Neuronal stem cell (in vitro differentiated cells): Measurements from ENCODE around the gene ANXA3.

Experiments used
- DNase-seq: peaks from one replicate; pipeline ENCODE4 v3.0.0-alpha.2; 2013; ENCODE audit warnings: low spot score
- H2AFZ ChIP-seq: one replicate; pipeline ENCODE4 v1.6.1; 2013; ENCODE audit warnings: mild to moderate bottlenecking, low read length, inconsistent platforms
- H2AK5ac ChIP-seq: 2 replicates; pipeline ENCODE4 v1.6.1; 2013; ENCODE audit warnings: low read depth, mild to moderate bottlenecking, inconsistent platforms, low read length, moderate library complexity, mixed read lengths
- H2BK120ac ChIP-seq: 2 replicates; pipeline ENCODE4 v1.6.1; 2013; ENCODE audit warnings: low read depth, mild to moderate bottlenecking, inconsistent platforms, low read length, moderate library complexity, mixed read lengths
- H2BK12ac ChIP-seq: one replicate; pipeline ENCODE4 v1.6.1; 2013; ENCODE audit warnings: low read length, inconsistent platforms
- H2BK15ac ChIP-seq: 2 replicates; pipeline ENCODE4 v1.6.1; 2013; ENCODE audit warnings: mild to moderate bottlenecking, low read length, inconsistent platforms, mixed read lengths
- H2BK5ac ChIP-seq: one replicate; pipeline ENCODE4 v1.6.1; 2013; ENCODE audit warnings: inconsistent platforms, mild to moderate bottlenecking, low read length, moderate library complexity
- H3K14ac ChIP-seq: one replicate; pipeline ENCODE4 v1.6.1; 2013; ENCODE audit warnings: low read length, inconsistent platforms
- H3K18ac ChIP-seq: 2 replicates; pipeline ENCODE4 v1.6.1; 2013; ENCODE audit warnings: low read length, inconsistent platforms
- H3K23ac ChIP-seq: 2 replicates; pipeline ENCODE4 v1.6.1; 2013; ENCODE audit warnings: low read depth, mild to moderate bottlenecking, mixed read lengths, low read length, inconsistent platforms; ENCODE audit not compliant: poor library complexity
- H3K27ac ChIP-seq: replicated peaks from 3 replicates; pipeline ENCODE4 v1.5.1; 2013; ENCODE audit warnings: low read length, inconsistent platforms
- H3K27me3 ChIP-seq, 3 experiments: 2 replicates each; pipeline ENCODE4 v1.6.1; 2013; ENCODE audit warnings: low read length in 3 of 3, mild to moderate bottlenecking in 2 of 3, inconsistent platforms in 1 of 3, low read depth in 1 of 3, mixed read lengths in 1 of 3, moderate library complexity in 1 of 3; ENCODE audit not compliant: control insufficient read depth in 3 of 3, insufficient read depth in 3 of 3
- H3K36me3 ChIP-seq, 2 donors: replicated peaks in 1 of 2; 2 replicates each; pipeline ENCODE4 v1.6.1; 2013; ENCODE audit warnings: low read length in 2 of 2; ENCODE audit not compliant: control insufficient read depth in 2 of 2, insufficient read depth in 2 of 2
- H3K4ac ChIP-seq: 2 replicates; pipeline ENCODE4 v1.6.1; 2013; ENCODE audit warnings: inconsistent platforms, mild to moderate bottlenecking, low read length, moderate library complexity
- H3K4me1 ChIP-seq, 2 donors: 1 replicate in 1 of 2; 2 replicates in 1 of 2; pipeline ENCODE4 v1.6.1; 2013; ENCODE audit warnings: low read length in 2 of 2, low read depth in 1 of 2; ENCODE audit not compliant: control insufficient read depth in 2 of 2, insufficient read depth in 1 of 2
- H3K4me2 ChIP-seq: one replicate; pipeline ENCODE4 v1.6.1; 2013; ENCODE audit warnings: mild to moderate bottlenecking, low read length, inconsistent platforms; ENCODE audit not compliant: insufficient read depth, poor library complexity, severe bottlenecking
- H3K4me3 ChIP-seq, 2 donors: 2 replicates each; pipeline ENCODE4 v1.5.1; 2013; ENCODE audit warnings: low read length in 2 of 2, mild to moderate bottlenecking in 2 of 2, inconsistent platforms in 1 of 2, moderate library complexity in 1 of 2
- H3K79me1 ChIP-seq: one replicate; pipeline ENCODE4 v1.6.1; 2013; ENCODE audit warnings: low read depth, mild to moderate bottlenecking, inconsistent platforms, low read length, moderate library complexity
- H3K9ac ChIP-seq: one replicate; pipeline ENCODE4 v1.6.1; 2013; ENCODE audit warnings: mild to moderate bottlenecking, low read depth, low read length, inconsistent platforms; ENCODE audit not compliant: poor library complexity
- H3K9me3 ChIP-seq, 2 donors: replicated peaks in 1 of 2; 2 replicates each; pipeline versions ENCODE3 to v1.6.1; 2013; ENCODE audit warnings: low read length in 2 of 2, mild to moderate bottlenecking in 2 of 2, inconsistent platforms in 1 of 2, low read depth in 1 of 2, mixed read lengths in 1 of 2, moderate library complexity in 1 of 2; ENCODE audit not compliant: control insufficient read depth in 2 of 2, insufficient read depth in 1 of 2
- H4K8ac ChIP-seq: one replicate; pipeline ENCODE4 v1.6.1; 2013; ENCODE audit warnings: low read depth, mild to moderate bottlenecking, inconsistent platforms, low read length, moderate library complexity
- H4K91ac ChIP-seq: one replicate; pipeline ENCODE4 v1.6.1; 2013; ENCODE audit warnings: low read length, low read depth, mild to moderate bottlenecking, inconsistent platforms; ENCODE audit not compliant: poor library complexity
- WGBS, 2 donors: extraction: QIAGEN DNeasy Blood & Tissue Kit; methylation state at CpG; one replicate each; pipeline ENCODE4 v1.1.7; 2013; ENCODE audit warnings: missing lambda C conversion rate in 2 of 2, mixed read lengths in 1 of 2; ENCODE audit not compliant: insufficient read length in 2 of 2, insufficient replicate concordance in 1 of 2; ENCODE audit errors: extremely low coverage in 2 of 2; 5-methylcytosine and 5-hydroxymethylcytosine counted together

The ANXA3 gene

DNA sequence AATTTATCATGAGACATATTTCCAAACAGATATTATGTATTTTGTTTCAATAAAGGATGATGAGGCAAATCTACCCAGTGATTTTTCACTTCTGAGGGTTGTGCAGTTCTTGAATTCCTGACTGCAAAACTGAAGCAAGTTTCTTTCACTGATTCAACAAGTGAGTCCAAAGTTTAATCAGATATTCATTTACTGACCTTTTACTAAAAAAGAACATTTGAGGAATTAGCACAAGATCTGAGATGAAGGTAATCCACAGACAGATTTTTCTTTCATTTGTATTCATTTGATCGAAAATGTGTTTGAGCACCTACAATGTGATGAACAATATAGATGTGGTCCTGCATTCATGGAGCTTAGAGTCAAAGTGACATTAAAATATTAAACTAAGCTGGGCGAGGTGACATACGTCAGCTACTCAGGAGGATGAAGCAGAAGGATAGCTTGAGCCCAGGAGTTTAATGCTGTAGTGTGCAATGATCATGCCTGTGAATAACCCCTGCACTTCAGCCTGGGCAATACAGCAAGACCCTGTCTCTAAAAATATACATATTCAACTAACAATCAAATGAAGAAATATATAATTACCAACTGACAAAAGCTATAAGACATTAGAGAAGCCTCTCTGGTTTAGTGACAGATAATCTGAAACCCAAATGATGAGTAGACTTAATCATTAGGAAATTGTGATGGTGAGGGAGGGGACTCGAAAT, 76.6 kb downstream of the ANXA3 start:
- Histone ChIP-seq H3K36me3 (no peaks in the 10 kb centered on the region), H3K4me3 (no peak overlapping the region), H3K4ac (no peak overlapping the region), H3K79me1 (no peaks in the 10 kb centered on the region), H3K9ac (no peak overlapping the region), H2BK12ac (no peak overlapping the region), H2BK15ac (no peak overlapping the region), H4K8ac (no peak overlapping the region), H3K4me2 (no peak overlapping the region), H3K9me3 (no peaks in the 10 kb centered on the region), H2BK5ac (no peak overlapping the region), H3K18ac (no peak overlapping the region), H2AK5ac (no peak overlapping the region), H2BK120ac (no peak overlapping the region), H3K4me1 (peaks cover 0 to 3% of the 10 kb centered on the region in 2 donors), H2AFZ (no peak overlapping the region), H3K27me3 (peaks cover 0 to 5% (median 0%) of the 10 kb centered on the region in 3 experiments), H4K91ac (no peak overlapping the region), H3K14ac (no peak overlapping the region), H3K27ac (no peak overlapping the region), H3K23ac (no peak overlapping the region)
- no CpG with 5 or more reads among the region's 4 CpGs for WGBS, 2 donors
- no peak for DNase-seq

DNA sequence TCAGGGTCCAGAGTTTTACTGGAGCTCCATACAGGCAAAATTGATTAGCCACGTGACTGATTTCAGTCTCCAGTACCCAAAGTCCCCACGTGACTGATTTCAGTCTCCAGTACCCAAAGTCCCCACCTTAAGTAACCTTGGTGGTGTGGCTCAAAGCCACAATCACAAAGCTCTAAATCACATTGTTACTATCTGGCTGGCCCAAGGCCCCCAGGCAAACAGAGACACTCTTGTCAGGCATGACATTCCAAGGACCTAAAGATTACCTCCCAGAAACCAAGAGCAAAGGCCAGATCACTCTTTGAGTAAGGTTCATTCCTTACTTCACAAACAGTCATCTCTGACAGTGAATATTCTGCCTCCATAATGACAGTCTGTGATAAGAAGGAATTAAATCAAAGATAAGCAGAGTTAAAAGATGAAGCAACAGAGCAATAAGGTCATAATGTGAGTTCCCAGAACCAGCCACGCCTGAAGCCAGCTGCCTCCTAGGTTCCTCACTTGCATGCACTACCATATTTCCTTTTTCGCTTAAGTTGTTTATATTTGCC, 78.5 kb downstream of the ANXA3 start:
- Histone ChIP-seq H2BK12ac (no peak overlapping the region), H4K8ac (no peak overlapping the region), H3K4me1 (peaks cover 0 to 3% of the 10 kb centered on the region in 2 donors), H2AK5ac (no peak overlapping the region), H4K91ac (no peak overlapping the region), H3K14ac (no peak overlapping the region), H3K4me2 (no peak overlapping the region), H3K79me1 (no peaks in the 10 kb centered on the region), H3K4ac (no peak overlapping the region), H3K9ac (no peak overlapping the region), H3K23ac (no peak overlapping the region), H2BK5ac (no peak overlapping the region), H3K27me3 (peaks cover 0 to 5% (median 0%) of the 10 kb centered on the region in 3 experiments), H3K27ac (no peak overlapping the region), H2BK15ac (no peak overlapping the region), H2BK120ac (no peak overlapping the region), H3K18ac (no peak overlapping the region), H3K9me3 (no peaks in the 10 kb centered on the region), H2AFZ (no peak overlapping the region), H3K36me3 (no peaks in the 10 kb centered on the region), H3K4me3 (no peak overlapping the region)
- no peak for DNase-seq
- WGBS, 2 donors = no CpG with 5 or more reads among the region's 4 CpGs

GRCh38 chr4:78630615-78631014, 79.0 kb downstream of the ANXA3 start:
- H3K36me3 ChIP-seq = no peaks in the 10 kb centered on the region
- H2AFZ ChIP-seq = no peak overlapping the region
- no peaks in the 10 kb centered on the region for H3K9me3 ChIP-seq
- H3K4me1 ChIP-seq = peaks cover 0 to 3% of the 10 kb centered on the region in 2 donors
- no peak overlapping the region for H3K4ac ChIP-seq
- no peak overlapping the region for H3K14ac ChIP-seq
- no peak overlapping the region for H2AK5ac ChIP-seq
- H3K23ac ChIP-seq = no peak overlapping the region
- H4K91ac ChIP-seq = no peak overlapping the region
- H3K79me1 ChIP-seq = no peaks in the 10 kb centered on the region
- H3K27me3 ChIP-seq = peaks cover 0 to 5% (median 0%) of the 10 kb centered on the region in 3 experiments
- no peak overlapping the region for H3K9ac ChIP-seq
- no peak overlapping the region for H3K18ac ChIP-seq
- no peak overlapping the region for H2BK15ac ChIP-seq
- H2BK120ac ChIP-seq = no peak overlapping the region
- no peak overlapping the region for H3K27ac ChIP-seq
- no peak overlapping the region for H3K4me2 ChIP-seq
- H2BK5ac ChIP-seq = no peak overlapping the region
- no peak for DNase-seq
- H4K8ac ChIP-seq = no peak overlapping the region
- H3K4me3 ChIP-seq = no peak overlapping the region
- WGBS, 2 donors = no CpG with 5 or more reads among the region's 2 CpGs
- no peak overlapping the region for H2BK12ac ChIP-seq

DNA sequence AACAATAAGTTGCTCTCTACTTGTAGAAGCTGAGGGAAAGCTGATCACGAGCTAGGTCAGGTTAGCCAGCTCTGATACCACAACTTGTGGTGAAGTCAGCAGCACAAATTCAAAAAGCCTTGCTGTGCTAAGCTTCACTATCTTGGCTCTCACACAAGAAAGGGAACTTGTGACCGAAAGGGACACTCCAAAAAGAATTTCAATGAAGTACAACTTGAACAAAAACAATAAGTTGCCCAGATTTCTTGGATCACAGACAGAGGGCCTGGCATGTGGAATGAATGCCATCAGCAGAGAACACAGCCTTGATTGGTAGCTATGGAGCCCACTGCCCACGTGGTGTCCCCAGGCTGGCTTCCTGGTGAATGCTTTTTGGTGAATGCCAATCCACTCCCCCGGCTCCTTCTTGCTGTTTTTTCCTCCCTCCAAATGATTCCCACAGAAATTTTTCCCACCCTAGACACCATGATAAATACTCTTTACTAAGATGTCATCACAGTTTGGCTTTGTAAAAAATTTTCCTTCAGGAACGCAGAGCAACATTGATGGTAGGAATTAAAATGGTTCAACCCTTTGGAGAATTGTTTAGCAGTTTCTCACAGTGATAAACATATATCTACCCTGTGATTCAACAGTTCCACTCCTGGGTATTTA, 82.6 kb downstream of the ANXA3 start:
- Histone ChIP-seq H3K27me3 (peaks cover 0 to 2% (median 0%) of the 10 kb centered on the region in 3 experiments), H2AFZ (no peak overlapping the region), H3K79me1 (no peaks in the 10 kb centered on the region), H3K4ac (no peak overlapping the region), H3K36me3 (no peaks in the 10 kb centered on the region), H3K4me2 (no peak overlapping the region), H2BK120ac (no peak overlapping the region), H2BK12ac (no peak overlapping the region), H4K91ac (no peak overlapping the region), H3K9me3 (no peaks in the 10 kb centered on the region), H3K18ac (no peak overlapping the region), H2BK15ac (no peak overlapping the region), H3K14ac (no peak overlapping the region), H2BK5ac (no peak overlapping the region), H3K4me1 (peaks cover 0 to 3% of the 10 kb centered on the region in 2 donors), H4K8ac (no peak overlapping the region), H3K4me3 (no peak overlapping the region), H3K23ac (no peak overlapping the region), H3K27ac (no peak overlapping the region), H2AK5ac (no peak overlapping the region), H3K9ac (no peak overlapping the region)
- WGBS, 2 donors = no CpG with 5 or more reads among the region's 5 CpGs
- DNase-seq = no peak
